GM10248 (cell line): ENCODE data around the gene CHST8.

ENCODE experiments used
- CTCF ChIA-PET: fragments of 300-600 bp; sonication (Branson Sonifier 250); formaldehyde crosslinking; extraction: SDS; loops from one replicate; lab custom pipeline; 2021; ENCODE audit warnings: antibody characterized with exemption; lab: Yijun Ruan, JAX
- POLR2A ChIA-PET: fragments of 350-650 bp; sonication (Branson Sonifier 250); formaldehyde crosslinking; extraction: SDS; loops from one replicate; lab custom pipeline; 2020; ENCODE audit warnings: antibody characterized with exemption; lab: Yijun Ruan, JAX
- DNase-seq: peaks from one replicate; pipeline ENCODE4 v3.0.0; 2012; ENCODE audit errors: extremely low spot score
- CTCF ChIP-seq: IDR thresholded peaks from 2 replicates; pipeline ENCODE4 v1.5.1; 2012; ENCODE audit warnings: mild to moderate bottlenecking, low read depth; ENCODE audit errors: extremely low read depth, missing control alignments, control extremely low read depth

CHST8 gene

GRCh38 chr19:33811736-33812387 lies 190.1 kb downstream of the CHST8 start:
- ChIA-PET POLR2A (no interaction called here), CTCF (interaction anchor here (2.1 kb wide), 1 partner anchor 34 kb away, joined by 5 read pairs; no protein-coding TSS in a partner anchor)
- TF ChIP-seq CTCF = no peak
- no peak for DNase-seq

GRCh38 chr19:33812388-33813330 lies 190.9 kb downstream of the CHST8 start:
- CTCF ChIA-PET = interaction anchor here (2.1 kb wide), 1 partner anchor 35 kb away, joined by 5 read pairs; no protein-coding TSS in a partner anchor
- POLR2A ChIA-PET = no interaction called here
- TF ChIP-seq CTCF = no peak
- no peak for DNase-seq

GRCh38 chr19:33813391-33814101 lies 191.8 kb downstream of the CHST8 start:
- no peak for DNase-seq
- TF ChIP-seq CTCF = no peak
- CTCF ChIA-PET = no interaction called here
- POLR2A ChIA-PET = no interaction called here

GRCh38 chr19:33814181-33815165 lies 192.7 kb downstream of the CHST8 start:
- CTCF ChIA-PET = no interaction called here
- POLR2A ChIA-PET = no interaction called here
- no peak for DNase-seq
- no peak for TF ChIP-seq CTCF

GRCh38 chr19:33815380-33816340 lies 193.9 kb downstream of the CHST8 start:
- POLR2A ChIA-PET = no interaction called here
- no peak for DNase-seq
- CTCF ChIA-PET = interaction anchor here (1.8 kb wide), 1 partner anchor 38 kb away, joined by 4 read pairs; no protein-coding TSS in a partner anchor
- TF ChIP-seq CTCF = no peak
